ENCODE data around the gene ZBTB7C.

- no peak for TF ChIP-seq CTCF (IDR thresholded peaks at IDR 0.05)
- no peak for TF ChIP-seq EP300 (IDR thresholded peaks at IDR 0.05)
Measured at GRCh38 chr18:48293954-48294898, 115.0 kb downstream of the ZBTB7C start.
